GM11168 (cell line): Measurements from ENCODE around the gene URI1.
"Not testable (repeated sequence)": the region's sequence is repeated elsewhere in the genome, so short reads cannot be mapped to it uniquely, and the experiment has no call there.

Experiments
- in situ Hi-C: fragments of 300-500 bp; cut with MboI; formaldehyde crosslinking; loops from one replicate; pipeline ENCODE4 v1.12.0; 2022; ENCODE audit warnings: low sequenced_read_pairs; ENCODE audit not compliant: unreplicated experiment

The URI1 gene

DNA sequence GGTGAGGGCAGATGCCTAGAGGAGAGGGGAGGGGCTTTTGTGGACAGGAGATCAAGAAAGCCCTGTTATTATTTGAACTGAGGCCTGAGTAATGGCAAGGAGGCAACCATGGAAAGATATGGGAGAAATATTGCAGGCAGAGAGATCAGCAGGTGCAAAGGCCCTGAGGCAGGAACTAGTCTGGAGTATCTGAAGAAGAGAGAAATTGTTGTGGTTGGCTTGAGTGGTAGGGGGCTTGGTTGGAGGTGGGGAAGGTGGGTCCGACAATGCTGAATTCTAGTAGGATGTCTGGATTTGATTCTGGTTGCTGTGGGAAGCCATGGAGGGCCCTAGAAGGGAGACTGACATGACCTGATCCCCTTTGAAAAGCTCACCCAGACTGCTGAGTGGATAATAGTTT lies 2.4 kb upstream of the URI1 start:
- in situ Hi-C loops, result no loop called here

DNA sequence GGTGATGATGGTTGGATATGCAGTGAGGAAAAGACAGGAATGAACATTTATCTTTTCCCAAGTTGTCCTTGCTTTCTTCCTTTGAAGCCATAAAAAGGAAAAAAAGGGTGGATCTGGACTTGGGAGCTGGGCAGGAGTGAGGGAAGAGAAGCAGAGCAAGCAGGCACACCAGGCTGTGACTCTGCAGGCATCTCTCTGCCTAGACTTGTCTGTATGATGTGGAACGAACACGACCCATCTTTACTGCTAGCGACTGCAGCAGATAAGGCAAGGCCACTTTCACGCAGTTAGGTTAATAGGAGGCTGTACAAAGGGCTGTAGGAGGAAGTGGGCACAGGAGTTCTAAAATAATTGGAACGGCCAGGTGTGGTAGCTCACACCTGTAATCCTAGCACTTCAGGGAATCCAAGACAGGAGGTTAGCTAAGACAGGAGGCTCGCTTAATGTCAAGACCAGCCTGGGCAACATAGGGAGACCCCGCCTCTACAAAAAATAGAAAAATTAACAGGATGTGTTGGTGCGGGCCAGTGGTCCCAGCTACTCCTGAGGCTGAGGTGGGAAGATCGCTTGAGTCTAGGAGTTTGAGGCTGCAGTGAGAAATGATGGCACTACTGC lies 961 bp upstream of the URI1 start:
- in situ Hi-C loops, result no loop called here

DNA sequence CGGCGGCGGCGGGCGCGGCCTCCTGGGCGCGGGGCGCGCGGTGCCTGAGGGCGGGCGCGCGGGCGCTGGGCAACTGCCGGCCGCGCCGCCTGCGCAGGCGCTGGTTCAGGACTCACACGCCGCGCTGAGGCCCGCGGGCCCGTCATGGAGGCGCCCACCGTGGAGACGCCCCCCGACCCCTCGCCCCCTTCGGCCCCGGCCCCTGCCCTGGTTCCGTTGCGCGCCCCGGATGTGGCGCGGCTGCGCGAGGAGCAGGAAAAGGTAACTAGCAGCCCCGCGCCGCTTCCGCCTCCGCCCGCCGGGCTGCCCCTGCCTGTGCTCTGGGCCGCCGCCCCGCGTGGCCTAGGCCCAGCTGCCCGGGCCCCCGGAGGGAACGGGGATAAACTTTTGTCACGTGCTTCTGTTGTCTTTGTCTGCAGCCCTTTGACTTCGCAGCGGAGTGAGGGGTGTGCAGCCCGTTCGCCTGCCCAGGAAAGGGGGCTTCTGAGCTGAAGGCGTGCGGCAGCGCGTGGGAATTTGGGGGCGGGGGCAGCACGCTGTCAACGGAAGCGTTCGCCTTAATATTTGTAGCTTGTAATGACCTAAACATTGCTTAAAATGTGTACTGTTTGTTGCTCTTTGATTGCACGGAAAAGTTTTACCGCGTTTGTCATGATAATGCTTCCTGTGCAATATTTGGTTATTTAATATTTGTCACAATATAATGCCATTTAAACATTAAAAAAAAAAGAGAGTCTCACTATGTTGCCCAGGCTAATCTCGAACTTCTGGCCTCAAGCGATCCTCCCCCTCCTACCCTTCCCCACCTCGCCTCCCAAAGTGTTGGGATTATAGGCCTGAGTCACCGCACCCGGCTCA lies 594 bp downstream of the URI1 start:
- in situ Hi-C loops, result no loop called here

DNA sequence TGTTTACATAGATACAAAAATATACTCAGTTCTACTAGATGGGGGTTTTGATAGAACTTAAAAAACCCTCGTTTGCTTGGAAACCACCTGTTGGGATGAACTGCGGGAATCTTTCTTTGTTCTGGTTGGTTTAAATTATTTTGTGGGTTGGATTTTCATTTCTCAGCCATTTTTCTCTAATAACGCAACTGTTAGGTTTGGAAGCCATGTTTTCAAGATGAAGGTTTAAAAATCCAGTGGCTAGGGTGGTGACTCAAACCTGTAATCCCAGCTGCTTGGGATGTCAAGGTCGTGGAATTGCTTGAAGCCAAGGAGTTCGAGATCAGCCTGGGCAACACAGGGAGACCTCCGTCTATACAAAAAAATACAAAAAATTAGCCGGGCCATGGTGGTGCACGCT lies 1.6 kb downstream of the URI1 start:
- in situ Hi-C loops, result no loop called here

DNA sequence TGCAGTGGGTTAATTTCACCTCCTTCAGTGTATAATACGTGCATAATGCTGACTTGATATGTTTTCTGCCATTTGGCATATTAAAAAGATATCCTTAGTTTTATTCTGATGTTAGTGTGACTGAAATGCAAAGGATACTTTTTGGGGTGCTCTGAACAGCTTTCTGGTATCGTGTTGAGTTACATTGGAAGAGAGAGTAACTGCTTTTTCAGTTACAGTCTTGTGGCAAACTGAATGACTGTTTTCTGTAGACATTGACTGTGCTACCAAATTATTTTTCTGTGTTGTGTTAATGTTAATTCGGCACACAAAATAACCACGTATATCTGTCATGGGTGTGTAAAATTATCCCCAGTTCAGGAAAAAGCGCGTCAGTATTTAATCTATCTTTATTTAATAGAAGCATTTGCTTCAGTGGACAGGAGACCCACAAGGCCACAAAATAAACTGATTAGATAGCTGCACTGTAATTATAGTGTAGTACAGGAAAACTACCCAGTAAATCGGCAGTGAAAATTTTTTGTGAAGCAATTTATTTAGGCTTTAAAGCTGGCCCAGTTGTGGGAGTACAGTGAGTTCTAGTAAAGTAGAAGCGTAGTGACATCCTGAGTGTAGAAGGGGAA lies 2.5 kb downstream of the URI1 start:
- in situ Hi-C loops, result no loop called here

DNA sequence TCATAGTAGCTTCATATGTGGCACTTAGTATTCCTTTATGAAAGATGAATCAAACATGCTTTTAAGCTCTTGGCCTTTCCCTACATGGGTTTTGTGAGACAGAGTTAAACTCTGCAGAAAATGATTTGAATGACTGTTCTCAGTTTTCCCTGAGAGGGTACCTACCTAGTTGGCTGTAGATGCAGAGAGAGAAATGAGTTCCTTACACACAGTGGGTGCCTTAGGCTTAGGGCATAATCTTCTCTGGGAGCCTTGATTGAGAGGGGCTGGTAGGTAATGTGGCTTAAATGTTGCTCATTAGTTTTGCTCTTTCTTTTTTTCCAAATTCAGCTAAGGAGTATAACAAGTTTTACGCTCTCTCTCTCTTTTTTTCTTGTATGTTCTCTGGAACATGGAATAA lies 3.0 kb downstream of the URI1 start:
- in situ Hi-C loops, result no loop called here

DNA sequence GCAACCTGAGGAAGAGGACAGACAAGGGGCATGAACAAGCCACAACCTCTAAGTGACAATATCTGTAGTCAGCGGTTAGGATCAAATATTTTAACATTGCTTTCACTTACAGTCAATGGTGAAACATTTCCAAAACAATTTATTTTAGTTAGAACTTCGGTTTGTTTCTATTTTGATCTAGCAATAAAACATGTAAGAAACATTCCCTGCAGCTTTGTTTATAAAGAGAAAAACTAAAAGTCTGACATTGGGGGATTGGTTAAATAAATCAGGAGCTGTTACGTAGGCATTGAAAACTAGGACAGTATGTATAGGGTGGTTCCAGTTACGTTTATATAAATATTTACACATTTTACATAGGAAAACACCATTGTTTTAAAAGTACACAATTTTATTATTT lies 3.4 kb downstream of the URI1 start:
- in situ Hi-C loops, result no loop called here

DNA sequence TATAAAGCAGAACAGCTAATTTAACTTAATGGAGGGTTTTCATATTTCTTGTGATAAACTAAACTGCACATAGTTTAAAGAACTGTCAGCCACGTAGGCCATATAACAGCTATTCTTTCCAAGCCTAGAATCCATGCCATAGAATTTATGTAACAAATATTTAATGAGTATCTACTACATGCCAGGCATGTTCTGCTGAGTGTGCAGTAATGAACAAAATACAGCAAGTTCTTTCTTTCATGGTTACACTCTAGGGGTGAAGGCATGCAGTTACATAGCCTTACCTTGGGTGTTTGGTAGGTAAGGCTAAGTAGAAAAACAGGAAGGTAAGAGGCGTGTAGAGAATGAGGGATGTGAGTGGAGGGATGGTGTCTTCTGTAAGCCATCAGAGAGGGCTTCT lies 4.6 kb downstream of the URI1 start:
- in situ Hi-C loops, result no loop called here

DNA sequence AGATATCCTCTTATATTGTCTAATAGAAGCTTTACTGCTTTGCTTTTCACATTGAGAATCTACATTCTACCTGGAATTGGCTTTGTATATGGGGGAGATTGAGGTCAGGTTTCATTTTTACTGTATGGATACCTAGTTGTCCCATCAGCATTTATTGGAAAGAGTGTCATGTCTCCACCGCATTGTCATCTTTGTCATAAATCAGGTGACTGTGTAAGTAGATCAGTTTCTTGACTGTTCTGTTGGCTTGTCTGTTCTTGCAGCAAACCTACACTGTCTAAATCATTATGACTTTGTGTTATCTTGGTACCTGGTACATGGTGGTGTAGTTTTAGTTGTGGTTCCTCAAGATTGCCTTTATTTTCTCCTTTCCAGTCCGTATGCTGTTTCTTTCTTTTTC lies 5.8 kb downstream of the URI1 start:
- in situ Hi-C loops, result no loop called here

DNA sequence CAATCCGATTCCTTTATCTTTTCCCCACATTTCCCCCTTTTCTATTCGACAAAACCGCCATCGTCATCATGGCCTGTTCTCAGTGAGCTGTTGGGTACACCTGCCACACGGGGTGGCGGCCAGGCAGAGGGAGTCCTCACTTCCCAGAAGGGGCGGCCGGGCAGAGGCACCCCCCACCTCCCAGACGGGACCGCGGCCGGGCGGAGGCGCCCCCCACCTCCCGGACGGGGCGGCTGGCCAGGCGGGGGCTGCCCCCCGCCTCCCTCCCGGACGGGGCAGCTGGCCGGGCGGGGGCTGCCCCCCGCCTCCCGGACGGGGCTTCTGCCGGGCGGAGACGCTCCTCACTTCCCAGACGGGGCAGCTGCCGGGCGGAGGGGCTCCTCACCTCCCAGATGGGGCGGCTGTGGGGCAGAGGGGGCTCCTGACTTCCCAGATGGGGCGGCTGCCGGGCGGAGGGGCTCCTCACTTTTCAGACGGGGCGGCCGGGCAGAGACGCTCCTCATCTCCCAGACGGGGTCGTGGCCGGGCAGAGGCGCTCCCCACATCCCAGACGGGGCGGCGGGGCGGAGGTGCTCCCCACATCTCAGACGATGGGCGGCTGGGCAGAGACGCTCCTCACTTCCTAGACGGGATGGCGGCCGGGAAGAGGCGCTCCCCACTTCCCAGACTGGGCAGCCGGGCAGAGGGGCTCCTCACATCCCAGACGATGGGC lies 6.9 kb downstream of the URI1 start:
- in situ Hi-C loops, result not testable (repeated sequence)

DNA sequence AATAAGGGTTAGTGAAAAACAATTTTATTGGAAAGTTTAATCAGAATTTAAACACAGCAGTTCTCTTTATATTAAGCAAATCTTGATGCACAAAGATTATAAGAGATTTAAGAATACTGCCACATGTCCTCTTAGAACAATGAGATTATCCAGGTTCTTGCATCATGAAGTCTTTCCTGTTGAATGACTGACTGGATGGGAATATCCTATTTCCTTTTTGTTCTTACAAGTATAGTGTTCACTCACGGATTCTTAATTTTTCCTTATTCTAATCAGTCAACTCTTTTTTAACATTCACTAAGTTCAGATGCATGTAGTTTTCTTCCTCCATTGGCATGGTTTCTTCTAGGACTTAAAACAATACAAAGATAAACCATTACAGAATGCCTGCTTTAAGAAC lies 10.1 kb downstream of the URI1 start:
- in situ Hi-C loops, result no loop called here

DNA sequence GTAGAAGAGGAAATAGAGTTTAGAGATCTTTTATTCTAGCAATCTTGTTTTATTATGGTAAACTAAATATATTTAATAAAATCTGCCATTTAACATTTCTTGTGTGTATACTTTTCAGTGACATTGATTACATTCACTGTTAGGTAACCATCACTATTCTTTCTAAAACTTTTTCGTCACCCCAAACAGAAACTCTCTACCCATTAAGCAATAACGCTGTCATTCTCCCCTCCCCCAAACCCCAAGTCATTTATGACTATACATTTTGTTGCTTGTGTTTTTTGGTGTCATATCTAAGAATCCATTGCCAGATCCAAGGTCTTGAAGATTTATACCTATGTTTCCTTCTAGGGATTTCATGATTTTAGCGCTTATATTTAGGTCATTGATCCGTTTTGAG lies 10.6 kb downstream of the URI1 start:
- in situ Hi-C loops, result no loop called here

DNA sequence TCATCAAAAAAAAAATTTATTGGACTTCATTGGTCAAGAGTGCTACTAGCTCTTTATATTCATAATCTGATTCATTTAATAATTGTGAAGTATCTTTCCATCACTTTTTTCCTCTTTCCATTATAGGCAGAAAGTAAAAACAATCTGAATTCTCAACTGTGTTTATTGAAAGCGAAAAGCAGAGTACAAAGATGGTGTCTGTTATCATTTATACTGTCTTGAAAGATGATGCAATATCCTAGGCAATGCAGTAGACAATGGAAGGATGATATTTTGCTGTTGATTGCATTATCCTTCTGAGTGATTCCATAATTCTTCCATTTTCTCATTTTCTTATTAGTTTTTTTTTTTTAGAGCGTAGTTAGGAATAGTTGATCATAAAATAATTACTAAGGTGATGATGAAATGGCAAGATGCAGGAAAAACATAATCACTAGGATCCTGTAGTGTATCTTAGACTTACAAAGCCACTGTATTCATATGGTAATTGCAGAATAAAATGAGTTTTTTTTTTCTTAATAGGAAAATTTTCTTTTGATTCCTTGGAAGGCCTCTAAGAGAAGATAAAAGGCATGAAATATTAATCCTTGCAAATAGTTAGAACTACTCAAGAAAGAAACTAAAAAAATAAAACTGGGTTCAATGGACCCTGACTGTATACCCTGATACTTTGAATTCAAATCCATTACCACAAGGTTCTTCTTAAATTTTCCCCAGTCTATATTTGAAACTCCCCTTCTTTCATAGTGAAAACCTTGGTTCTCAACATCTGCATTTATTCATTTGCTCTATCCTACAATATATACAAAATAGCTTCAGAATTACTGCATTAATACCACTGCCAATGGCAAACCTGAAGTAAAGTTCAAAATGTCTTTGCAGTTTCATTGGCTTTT lies 11.6 kb downstream of the URI1 start:
- in situ Hi-C loops, result no loop called here

DNA sequence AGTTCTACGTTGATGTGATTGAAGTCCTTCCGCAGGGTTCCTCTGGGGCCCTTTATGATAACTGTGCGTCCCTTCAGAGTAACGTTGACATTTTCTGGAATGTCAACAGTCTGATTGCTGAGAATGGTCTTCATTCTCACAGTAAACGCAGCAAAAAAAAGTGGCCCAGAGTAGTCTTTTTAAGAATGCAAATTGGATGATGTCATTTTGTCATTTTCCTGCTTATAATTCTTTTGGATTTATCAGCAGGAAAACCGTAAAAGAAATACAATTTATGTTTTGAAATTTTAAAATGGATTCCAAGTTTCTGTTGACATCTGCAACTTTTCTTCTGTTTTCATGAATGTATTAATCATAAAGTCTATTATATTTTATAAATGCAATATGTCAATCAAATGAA lies 14.8 kb downstream of the URI1 start:
- in situ Hi-C loops, result no loop called here

DNA sequence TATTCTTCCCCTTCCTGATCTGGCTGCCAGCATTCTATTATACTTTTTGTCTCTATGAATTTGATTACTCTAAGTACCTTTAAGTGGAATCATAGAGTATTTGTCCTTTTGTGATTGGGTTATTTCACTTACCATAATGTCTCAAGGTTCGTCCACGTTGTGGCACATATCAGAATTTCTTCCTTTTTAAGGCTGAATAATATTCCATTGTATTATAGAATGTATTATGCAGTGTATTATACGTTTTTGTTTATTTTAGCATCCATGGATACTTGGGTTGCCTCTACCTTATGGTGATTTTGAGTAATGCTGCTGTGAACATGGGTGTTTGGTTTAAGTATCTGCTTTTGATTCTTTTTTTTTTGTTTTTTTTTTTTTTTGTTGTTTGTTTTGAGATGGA lies 19.3 kb downstream of the URI1 start:
- in situ Hi-C loops, result no loop called here

DNA sequence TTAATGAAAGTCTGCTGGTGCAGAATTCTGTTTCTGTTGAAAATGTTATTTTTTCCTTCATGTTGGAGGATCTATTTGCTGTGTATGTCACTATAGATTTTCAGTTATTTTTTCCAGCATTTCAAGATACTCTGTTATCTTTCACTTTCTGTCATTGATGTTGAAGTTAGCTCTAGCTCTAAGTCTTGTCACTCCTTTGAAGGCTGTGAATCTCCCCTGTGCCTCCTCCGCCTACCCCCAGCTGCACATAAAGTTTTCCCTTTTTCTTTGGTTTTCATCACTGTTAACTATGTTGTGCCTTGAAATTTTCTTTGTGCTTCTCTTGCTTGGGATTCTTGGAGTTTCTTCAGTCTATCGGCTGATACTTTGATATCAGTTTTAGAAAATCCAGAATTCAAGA lies 20.8 kb downstream of the URI1 start:
- in situ Hi-C loops, result no loop called here

DNA sequence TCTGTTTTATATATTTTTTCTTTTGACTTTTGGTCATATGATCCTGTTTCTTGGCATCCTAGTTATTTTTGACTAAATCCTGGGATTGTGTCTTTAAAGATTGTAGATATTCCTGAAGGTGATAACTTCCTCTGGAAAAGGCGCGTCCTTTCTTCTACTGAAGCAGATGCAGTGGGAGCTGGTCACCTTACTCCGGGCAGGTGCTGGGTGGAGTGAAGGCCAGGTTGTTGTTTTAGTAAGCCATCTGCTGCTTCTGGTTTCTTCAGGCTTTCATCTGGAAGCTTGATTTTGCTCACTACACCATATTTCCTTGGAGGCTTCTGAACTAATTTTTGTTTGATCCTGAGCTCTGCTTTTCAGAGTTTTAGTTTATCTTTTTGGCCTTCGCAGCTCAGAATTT lies 21.5 kb downstream of the URI1 start:
- in situ Hi-C loops, result no loop called here

DNA sequence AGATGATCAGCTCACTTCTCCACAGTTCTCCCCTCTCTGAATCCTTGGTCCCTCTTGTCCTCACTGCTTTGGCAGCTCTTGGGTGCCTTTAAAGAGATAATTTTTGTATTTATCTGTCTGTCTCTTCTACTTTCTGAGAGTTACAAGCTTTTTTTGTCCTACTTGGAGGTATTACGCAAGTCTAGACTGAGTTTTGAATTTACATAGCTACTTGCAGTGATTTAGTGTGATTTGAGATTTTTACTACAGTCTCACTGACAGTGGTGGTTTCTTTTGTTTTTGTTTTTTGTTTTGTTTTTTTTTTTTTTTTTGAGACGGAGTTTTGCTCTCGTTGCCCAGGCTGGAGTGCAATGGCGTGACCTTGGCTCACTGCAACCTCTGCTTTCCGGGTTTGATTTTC lies 22.1 kb downstream of the URI1 start:
- in situ Hi-C loops, result no loop called here

DNA sequence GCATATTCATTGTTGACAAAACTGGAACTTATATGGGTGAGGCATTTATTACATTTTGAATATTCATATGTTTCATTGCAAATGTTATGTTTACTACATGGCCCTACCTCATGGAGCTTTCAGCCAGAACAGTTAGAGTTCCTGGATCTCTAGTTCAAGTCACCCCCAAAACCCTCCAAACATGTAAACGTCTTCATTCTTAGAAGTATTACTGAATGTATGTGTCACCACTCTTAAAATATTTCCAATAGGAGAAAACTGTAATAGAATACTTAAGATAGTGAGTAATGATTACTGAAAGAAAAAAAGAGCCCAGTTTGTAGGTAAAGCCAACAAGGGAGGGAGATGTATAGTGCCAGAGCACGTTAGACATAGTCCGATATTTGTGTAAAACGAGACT lies 23.5 kb downstream of the URI1 start:
- in situ Hi-C loops, result no loop called here

DNA sequence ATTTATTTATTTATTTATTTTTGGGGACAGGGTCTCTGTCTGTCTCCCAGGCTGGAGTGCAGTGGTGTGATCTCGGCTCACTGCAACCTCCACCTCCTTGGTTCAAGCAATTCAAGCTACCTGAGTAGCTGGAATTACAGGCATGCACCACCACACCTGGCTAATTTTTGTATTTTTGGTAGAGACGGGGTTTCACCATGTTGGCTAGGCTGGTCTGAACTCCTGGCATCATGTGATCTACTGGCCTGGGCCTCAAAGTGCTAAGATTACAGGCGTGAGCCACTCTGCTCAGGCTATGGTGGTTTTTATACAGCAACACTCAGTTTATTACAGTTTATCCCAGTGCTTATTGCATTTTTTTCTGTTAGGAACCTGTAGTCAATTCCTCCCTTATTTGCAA lies 24.1 kb downstream of the URI1 start:
- in situ Hi-C loops, result not testable (repeated sequence)
